IMR-90 (cell line): Measurements from ENCODE around the gene PRKG2. TPM values are rescaled to one million over a fixed set of nuclear protein-coding genes. Genes with fewer than 3 reads are reported as not detected.

Source experiments
- ATAC-seq: fragments of 200-7000 bp; cut with Tn5 transposase; 2 replicates; pipeline ENCODE4 v1.9.1; 2020; ENCODE audit warnings: low read depth, mild to moderate bottlenecking, moderate library complexity
- BruUV-seq: library from RNA; stranded (reverse); fragments of 400-500 nt; replicated peaks from 2 replicates; lab custom pipeline; 2021; lab: Mats Ljungman, UMichigan
- CTCF ChIA-PET: fragments of 300-600 bp; formaldehyde crosslinking; extraction: SDS; loops from one replicate; lab custom pipeline; 2021; ENCODE audit warnings: antibody characterized with exemption; lab: Yijun Ruan, JAX
- POLR2A ChIA-PET: fragments of 300-600 bp; sonication (Branson Sonifier 250); formaldehyde crosslinking; loops from one replicate; lab custom pipeline; 2022; ENCODE audit warnings: antibody characterized with exemption; ENCODE audit not compliant: unreplicated experiment; lab: Charles Lee
- DNase-seq: peaks from one replicate; pipeline ENCODE4 v3.0.0; 2013
- H2AFZ ChIP-seq: replicated peaks from 2 replicates; pipeline ENCODE3; 2013; ENCODE audit warnings: low read length, mild to moderate bottlenecking; ENCODE audit not compliant: poor library complexity
- H2AK5ac ChIP-seq: 2 replicates; pipeline ENCODE4 v1.6.1; 2013; ENCODE audit warnings: low read depth, low read length, inconsistent platforms
- H2AK9ac ChIP-seq: replicated peaks from 2 replicates; pipeline ENCODE3; 2013; ENCODE audit warnings: mild to moderate bottlenecking, low read depth, low read length, moderate library complexity; ENCODE audit not compliant: poor library complexity
- H2BK120ac ChIP-seq: 2 replicates; pipeline ENCODE4 v1.6.1; 2013; ENCODE audit warnings: low read depth, low read length, inconsistent platforms
- H2BK15ac ChIP-seq: 3 replicates; pipeline ENCODE4 v1.6.1; 2013; ENCODE audit warnings: low read depth, low read length, inconsistent platforms
- H2BK20ac ChIP-seq: 2 replicates; pipeline ENCODE4 v1.6.1; 2013; ENCODE audit warnings: low read depth, mild to moderate bottlenecking, inconsistent platforms, low read length, moderate library complexity
- H2BK5ac ChIP-seq: 2 replicates; pipeline ENCODE4 v1.6.1; 2013; ENCODE audit warnings: mild to moderate bottlenecking, low read depth, low read length, inconsistent platforms; ENCODE audit not compliant: poor library complexity, severe bottlenecking
- H3K14ac ChIP-seq: replicated peaks from 2 replicates; pipeline ENCODE4 v1.6.1; 2013; ENCODE audit warnings: low read depth, low read length, inconsistent platforms
- H3K18ac ChIP-seq: 2 replicates; pipeline ENCODE4 v1.6.1; 2013; ENCODE audit warnings: low read depth, low read length, control low read depth
- H3K23ac ChIP-seq: 2 replicates; pipeline ENCODE4 v1.6.1; 2013; ENCODE audit warnings: low read depth, low read length, inconsistent platforms
- H3K27ac ChIP-seq: 2 replicates; pipeline ENCODE4 v1.5.1; 2013; ENCODE audit warnings: mild to moderate bottlenecking, control low read depth, low read length; ENCODE audit not compliant: insufficient read depth
- H3K27me3 ChIP-seq: 2 replicates; pipeline ENCODE4 v1.6.1; 2013; ENCODE audit warnings: low read length; ENCODE audit not compliant: control insufficient read depth, insufficient read depth
- H3K36me3 ChIP-seq: 2 replicates; pipeline ENCODE4 v1.6.1; 2013; ENCODE audit warnings: low read length, mixed read lengths; ENCODE audit not compliant: control insufficient read depth, insufficient read depth
- H3K4ac ChIP-seq: 2 replicates; pipeline ENCODE4 v1.6.1; 2013; ENCODE audit warnings: low read depth, low read length, inconsistent platforms
- H3K4me1 ChIP-seq: 2 replicates; pipeline ENCODE4 v1.6.1; 2013; ENCODE audit warnings: low read length, mixed read lengths; ENCODE audit not compliant: control insufficient read depth, insufficient read depth
- H3K4me2 ChIP-seq: 2 replicates; pipeline ENCODE4 v1.6.1; 2013; ENCODE audit warnings: low read depth, mild to moderate bottlenecking, control low read depth, low read length, moderate library complexity
- H3K4me3 ChIP-seq: 2 replicates; pipeline ENCODE4 v1.5.1; 2013; ENCODE audit warnings: low read depth, mild to moderate bottlenecking, control low read depth, low read length, moderate library complexity; ENCODE audit not compliant: insufficient read depth
- H3K56ac ChIP-seq: 2 replicates; pipeline ENCODE4 v1.6.1; 2013; ENCODE audit warnings: low read length, inconsistent platforms; ENCODE audit not compliant: insufficient read depth; ENCODE audit errors: extremely low read depth
- H3K79me1 ChIP-seq, 2 experiments: 2 replicates each; pipeline ENCODE4 v1.6.1; 2013; ENCODE audit warnings: low read length in 2 of 2, inconsistent platforms in 1 of 2, low read depth in 1 of 2
- H3K9ac ChIP-seq: 2 replicates; pipeline ENCODE4 v1.6.1; 2013; ENCODE audit warnings: low read depth, low read length, control low read depth
- H3K9me1 ChIP-seq: 2 replicates; pipeline ENCODE4 v1.6.1; 2013; ENCODE audit warnings: low read length, inconsistent platforms; ENCODE audit not compliant: insufficient read depth
- H3K9me3 ChIP-seq: 2 replicates; pipeline ENCODE4 v1.6.1; 2013; ENCODE audit warnings: low read length; ENCODE audit not compliant: control insufficient read depth, insufficient read depth
- H4K20me1 ChIP-seq: 2 replicates; pipeline ENCODE4 v1.6.1; 2013; ENCODE audit warnings: low read length, inconsistent platforms; ENCODE audit not compliant: insufficient read depth
- H4K5ac ChIP-seq: 2 replicates; pipeline ENCODE4 v1.6.1; 2013; ENCODE audit warnings: mild to moderate bottlenecking, low read depth, low read length, control low read depth
- H4K8ac ChIP-seq, 2 experiments: 2 replicates each; pipeline ENCODE4 v1.6.1; 2013; ENCODE audit warnings: low read depth in 2 of 2, low read length in 2 of 2, control low read depth in 1 of 2, inconsistent platforms in 1 of 2
- H4K91ac ChIP-seq: 2 replicates; pipeline ENCODE4 v1.6.1; 2013; ENCODE audit warnings: low read depth, low read length, inconsistent platforms; ENCODE audit not compliant: insufficient read depth
- BHLHE40 ChIP-seq: fragments of 150-350 bp; IDR thresholded peaks from 2 replicates; pipeline ENCODE4 v1.6.1; 2016; ENCODE audit warnings: mild to moderate bottlenecking, low read depth, low read length
- CEBPB ChIP-seq: IDR thresholded peaks from 2 replicates; pipeline ENCODE4 v1.6.1; 2012; ENCODE audit warnings: low read depth, low read length, improper control_type of control experiment
- CHD1 ChIP-seq: IDR thresholded peaks from 2 replicates; pipeline ENCODE4 v1.6.1; 2012; ENCODE audit warnings: low read depth, low read length, improper control_type of control experiment
- FOS ChIP-seq: fragments of 150-350 bp; IDR thresholded peaks from 2 replicates; pipeline ENCODE4 v1.6.1; 2016; ENCODE audit warnings: low read depth, low read length
- MAFK ChIP-seq: IDR thresholded peaks from 2 replicates; pipeline ENCODE4 v1.6.1; 2012; ENCODE audit warnings: low read depth, low read length, improper control_type of control experiment
- MXI1 ChIP-seq: IDR thresholded peaks from 2 replicates; pipeline ENCODE4 v1.6.1; 2012; ENCODE audit warnings: low read depth, mild to moderate bottlenecking, low read length, moderate library complexity, borderline replicate concordance
- NFE2L2 ChIP-seq: fragments of 150-350 bp; IDR thresholded peaks from 2 replicates; pipeline ENCODE4 v1.6.1; 2016; ENCODE audit warnings: low read depth, mild to moderate bottlenecking, low read length
- POLR2A ChIP-seq: IDR thresholded peaks from 2 replicates; pipeline ENCODE4 v1.6.1; 2012; ENCODE audit warnings: mild to moderate bottlenecking, low read depth, low read length
- RAD21 ChIP-seq: IDR thresholded peaks from 2 replicates; pipeline ENCODE4 v1.6.1; 2012; ENCODE audit warnings: low read length, improper control_type of control experiment
- SMC3 ChIP-seq: fragments of 150-350 bp; IDR thresholded peaks from 2 replicates; pipeline ENCODE4 v1.6.1; 2016; ENCODE audit warnings: low read depth, mild to moderate bottlenecking, antibody characterized with exemption, low read length, moderate library complexity
- WGBS, 2 experiments: methylation state at CpG; one replicate each; pipeline versions ENCODE4 v1.1.5 to v1.1.7; 2013; ENCODE audit warnings: missing lambda C conversion rate in 2 of 2; ENCODE audit not compliant: insufficient read length in 1 of 2; ENCODE audit errors: extremely low coverage in 2 of 2; 5-methylcytosine and 5-hydroxymethylcytosine counted together
- dilution Hi-C: fragments of 300-500 bp; cut with HindIII; formaldehyde crosslinking; loops from one replicate; pipeline ENCODE4 v1.14.3; 2018; ENCODE audit warnings: low sequenced_read_pairs; ENCODE audit not compliant: unreplicated experiment
- in situ Hi-C: fragments of 300-500 bp; cut with MboI; formaldehyde crosslinking; loops from 3 replicates; pipeline ENCODE4 v1.14.3; 2019; ENCODE audit warnings: low sequenced_read_pairs, inconsistent platforms, mixed read lengths
- intact Hi-C: fragments of 100-400 bp; cut with micrococcal nuclease; formaldehyde crosslinking; loops from 2 replicates; pipeline ENCODE4 v1.10.0; 2022
- polyA plus RNA-seq, 3 experiments: library from polyadenylated mRNA; depleted of rRNA; stranded (reverse); fragments of >200 nt; gene quantifications; 2 replicates each; pipeline ENCODE4 v1.2.3, GENCODE V29; 2012; ENCODE audit warnings: low replicate concordance in 1 of 3
- total RNA-seq: library from RNA; depleted of rRNA; stranded (reverse); fragments of >200 nt; gene quantifications from 2 replicates; pipeline ENCODE4 v1.2.3, GENCODE V29; 2012
- TF ChIP-seq, protein P1 (sequence below): conservative IDR thresholded peaks from 2 replicates; pipeline ENCODE4 v1.5.1; 2012; ENCODE audit warnings: mild to moderate bottlenecking, low read depth, low read length, improper control_type of control experiment

Gene PRKG2
- total and polyA plus RNA-seq, 2 of the 4 experiments (the other 2 are of a cell fraction), result 0.44 to 2.0 TPM

DNA sequence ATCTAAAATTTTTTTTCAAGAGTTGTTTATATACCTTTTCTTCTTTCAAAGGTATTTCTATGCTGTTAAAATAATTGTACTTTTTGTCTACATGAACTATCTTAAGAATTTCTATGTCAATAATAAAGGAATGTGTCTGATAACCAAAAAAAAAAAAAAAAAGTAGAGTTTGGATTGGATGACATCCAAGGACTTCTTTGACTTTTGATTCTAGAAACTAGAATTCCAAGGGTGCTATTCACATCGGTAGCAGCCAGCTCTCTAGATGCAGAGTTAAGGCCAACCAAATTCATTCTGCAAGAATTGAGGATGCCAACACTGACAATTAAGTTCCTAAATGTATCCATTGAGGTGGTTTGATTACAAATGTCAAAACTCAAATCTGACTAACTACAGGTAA is 42.0 kb upstream of the PRKG2 start:
- H3K9me3 ChIP-seq, result no peaks in the 10 kb centered on the region
- peak; percentile 67 for DNase-seq
- CTCF ChIA-PET, result interaction anchor here (0.9 to 1.4 kb wide), 2 partner anchors 19 to 56 kb away, joined by 4 read pairs; no protein-coding TSS in a partner anchor

More for the DNA sequence above, 42.0 kb upstream of the PRKG2 start:
- in situ Hi-C loops (no loop called here), dilution Hi-C loops (no loop called here), intact Hi-C loops (loop anchor here (5.0 kb wide), 3 partner anchors 45 to 185 kb away; no protein-coding TSS in a partner anchor)
- 0 out of 3 replicates have a peak overlapping the region, but pooled peaks have one; percentile 41 for H2BK15ac ChIP-seq
- H3K56ac ChIP-seq, result no peak overlapping the region
- no peak overlapping the region for H3K14ac ChIP-seq
- H3K36me3 ChIP-seq, result no peaks in the 10 kb centered on the region
- H2AFZ ChIP-seq, result no peak overlapping the region
- H4K20me1 ChIP-seq, result no peaks in the 10 kb centered on the region
- TF ChIP-seq, protein P1, sequence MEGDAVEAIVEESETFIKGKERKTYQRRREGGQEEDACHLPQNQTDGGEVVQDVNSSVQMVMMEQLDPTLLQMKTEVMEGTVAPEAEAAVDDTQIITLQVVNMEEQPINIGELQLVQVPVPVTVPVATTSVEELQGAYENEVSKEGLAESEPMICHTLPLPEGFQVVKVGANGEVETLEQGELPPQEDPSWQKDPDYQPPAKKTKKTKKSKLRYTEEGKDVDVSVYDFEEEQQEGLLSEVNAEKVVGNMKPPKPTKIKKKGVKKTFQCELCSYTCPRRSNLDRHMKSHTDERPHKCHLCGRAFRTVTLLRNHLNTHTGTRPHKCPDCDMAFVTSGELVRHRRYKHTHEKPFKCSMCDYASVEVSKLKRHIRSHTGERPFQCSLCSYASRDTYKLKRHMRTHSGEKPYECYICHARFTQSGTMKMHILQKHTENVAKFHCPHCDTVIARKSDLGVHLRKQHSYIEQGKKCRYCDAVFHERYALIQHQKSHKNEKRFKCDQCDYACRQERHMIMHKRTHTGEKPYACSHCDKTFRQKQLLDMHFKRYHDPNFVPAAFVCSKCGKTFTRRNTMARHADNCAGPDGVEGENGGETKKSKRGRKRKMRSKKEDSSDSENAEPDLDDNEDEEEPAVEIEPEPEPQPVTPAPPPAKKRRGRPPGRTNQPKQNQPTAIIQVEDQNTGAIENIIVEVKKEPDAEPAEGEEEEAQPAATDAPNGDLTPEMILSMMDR, result no peak
- TF ChIP-seq FOS, result no peak
- no peak for TF ChIP-seq NFE2L2
- no peak for TF ChIP-seq CEBPB
- no peak for TF ChIP-seq MXI1
- no peak for TF ChIP-seq RAD21
- TF ChIP-seq MAFK, result no peak
- no peak for TF ChIP-seq SMC3
- TF ChIP-seq BHLHE40, result no peak
- TF ChIP-seq CHD1, result no peak
- no peak for TF ChIP-seq POLR2A
- peak; percentile 45 for ATAC-seq
- no peak overlapping the region for H3K4me2 ChIP-seq
- H3K9ac ChIP-seq, result no peak overlapping the region
- H3K4me3 ChIP-seq, result no peak overlapping the region
- WGBS, 2 experiments, result no CpG with 5 or more reads among the region's 1 CpG
- H4K5ac ChIP-seq, result no peak overlapping the region
- BruUV-seq, result no TSS peak
- peak overlapping the region; percentile 75; the same call in 1 of the 2 replicates for H2BK120ac ChIP-seq
- peaks cover 5% of the 10 kb centered on the region for H3K4me1 ChIP-seq
- H3K79me1 ChIP-seq, result no peaks in the 10 kb centered on the region
- H2AK5ac ChIP-seq, result no peak overlapping the region
- H3K27me3 ChIP-seq, result no peaks in the 10 kb centered on the region
- H3K4ac ChIP-seq, result peak overlapping the region; percentile 78; the same call in 1 of the 2 replicates
- no peak overlapping the region for H4K8ac ChIP-seq
- 0 out of 2 replicates have a peak overlapping the region, but pooled peaks have one; percentile 31 for H4K91ac ChIP-seq
- H3K27ac ChIP-seq, result no peak overlapping the region
- POLR2A ChIA-PET, result no interaction called here
- H2AK9ac ChIP-seq, result no peak overlapping the region
- H3K23ac ChIP-seq, result no peak overlapping the region
- peaks cover 9% of the 10 kb centered on the region for H3K9me1 ChIP-seq
- H3K18ac ChIP-seq, result no peak overlapping the region
- peak overlapping the region; percentile 5 for H2BK5ac ChIP-seq
- H2BK20ac ChIP-seq, result peak overlapping the region; percentile 3; the same call in 1 of the 2 replicates
